HG03442 (cell line): ENCODE data around the gene STX18.
"Not testable (repeated sequence)": the region's sequence is repeated elsewhere in the genome, so short reads cannot be mapped to it uniquely, and the experiment has no call there.

Experiments
- ATAC-seq: cut with Tn5 transposase; IDR thresholded peaks from one replicate; pipeline ENCODE4 v1.9.1; 2021; ENCODE audit warnings: mild to moderate bottlenecking, moderate library complexity; ENCODE audit not compliant: unreplicated experiment

Gene STX18

GRCh38 chr4:4480685-4481398, 61.0 kb downstream of the STX18 start:
- no peak for ATAC-seq

GRCh38 chr4:4480205-4480604, 61.6 kb downstream of the STX18 start:
- ATAC-seq = no peak

- ATAC-seq = no peak
Measured at GRCh38 chr4:4479366-4479765, 62.5 kb downstream of the STX18 start.

- ATAC-seq = no peak
Measured at GRCh38 chr4:4477796-4478195, 64.1 kb downstream of the STX18 start.

- ATAC-seq = no peak
Measured at GRCh38 chr4:4477391-4477790, 64.5 kb downstream of the STX18 start.

- ATAC-seq = no peak
Measured at GRCh38 chr4:4474476-4474875, 67.4 kb downstream of the STX18 start.

GRCh38 chr4:4472344-4472958, 69.4 kb downstream of the STX18 start:
- no peak for ATAC-seq

- ATAC-seq = no peak
Measured at GRCh38 chr4:4471195-4471594, 70.7 kb downstream of the STX18 start.

GRCh38 chr4:4470208-4470607, 71.6 kb downstream of the STX18 start:
- no peak for ATAC-seq

GRCh38 chr4:4465238-4465637, 76.6 kb downstream of the STX18 start:
- not testable (repeated sequence) for ATAC-seq

GRCh38 chr4:4462970-4463369, 78.9 kb downstream of the STX18 start:
- ATAC-seq = no peak

- no peak for ATAC-seq
Measured at GRCh38 chr4:4461850-4462249, 80.0 kb downstream of the STX18 start.

GRCh38 chr4:4461178-4461577, 80.7 kb downstream of the STX18 start:
- ATAC-seq = no peak

GRCh38 chr4:4460759-4461158, 81.1 kb downstream of the STX18 start:
- no peak for ATAC-seq

- no peak for ATAC-seq
Measured at GRCh38 chr4:4459181-4459580, 82.7 kb downstream of the STX18 start.

- no peak for ATAC-seq
Measured at GRCh38 chr4:4457803-4458553, 83.9 kb downstream of the STX18 start.

GRCh38 chr4:4456816-4457578, 84.9 kb downstream of the STX18 start:
- no peak for ATAC-seq

GRCh38 chr4:4456351-4456750, 85.5 kb downstream of the STX18 start:
- ATAC-seq = no peak

- peak; percentile 43 for ATAC-seq
Measured at GRCh38 chr4:4455210-4455865, 86.5 kb downstream of the STX18 start.

GRCh38 chr4:4446434-4446833, 95.4 kb downstream of the STX18 start:
- ATAC-seq = no peak

GRCh38 chr4:4443821-4444220, 98.0 kb downstream of the STX18 start:
- no peak for ATAC-seq
